ENCODE measurements around the gene DACH1.
A peak's percentile ranks its signal among the peaks of the same experiment; 100 is the strongest.

DACH1 gene

DNA sequence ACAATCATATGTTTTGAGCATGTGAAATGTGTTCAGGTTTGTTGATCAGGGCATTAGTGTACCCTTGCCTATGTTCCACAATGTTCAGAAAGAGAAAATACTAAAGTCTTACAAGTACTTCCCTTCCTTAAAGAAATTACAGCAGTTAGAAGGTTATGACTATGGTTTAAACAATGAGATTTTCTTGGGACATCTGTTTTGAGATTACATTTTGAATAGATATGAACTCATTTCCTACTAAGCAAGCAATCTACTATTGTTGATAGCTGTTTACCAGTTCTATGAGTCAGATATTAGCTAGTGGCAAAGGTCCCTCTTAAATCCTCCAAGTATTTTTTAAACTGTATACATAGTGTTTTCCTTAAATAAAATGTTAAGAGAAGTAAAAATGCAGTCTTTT is 241.3 kb downstream of the DACH1 start:
- peak; percentile 9 to 16 for DNase-seq (ENCODE audit: low read depth in 2 of 2)

- no peak for DNase-seq (ENCODE audit: low read depth in 2 of 2)
Measured at GRCh38 chr13:71624653-71625600, 242.1 kb downstream of the DACH1 start.

- DNase-seq (ENCODE audit: low read depth in 2 of 2), result no peak
Measured at GRCh38 chr13:71621174-71622124, 245.6 kb downstream of the DACH1 start.

GRCh38 chr13:71619096-71619495 is 247.9 kb downstream of the DACH1 start:
- DNase-seq (ENCODE audit: low read depth in 2 of 2), result no peak

- peak; percentile 15 to 32 for DNase-seq (ENCODE audit: low read depth in 2 of 2)
Measured at GRCh38 chr13:71618159-71618558, 248.8 kb downstream of the DACH1 start.

DNA sequence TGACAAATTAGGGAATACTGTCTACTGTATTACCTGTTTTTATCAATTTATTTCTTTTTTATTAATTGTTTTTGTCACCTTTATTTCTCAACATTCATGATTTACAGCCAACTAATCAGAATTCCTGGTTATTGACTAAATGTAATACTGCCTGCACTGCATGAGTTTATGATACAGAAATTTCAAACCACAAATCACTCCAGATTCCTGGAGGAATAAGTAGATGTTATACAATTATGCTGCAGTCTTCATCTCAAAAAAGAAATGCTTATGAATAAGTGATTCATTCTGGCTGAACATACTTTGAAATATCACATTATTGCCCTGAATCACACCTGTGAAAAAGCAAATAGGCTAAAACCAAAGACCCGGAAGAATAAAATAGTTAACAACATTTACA is 249.7 kb downstream of the DACH1 start:
- no peak for DNase-seq (ENCODE audit: low read depth in 2 of 2)

DNA sequence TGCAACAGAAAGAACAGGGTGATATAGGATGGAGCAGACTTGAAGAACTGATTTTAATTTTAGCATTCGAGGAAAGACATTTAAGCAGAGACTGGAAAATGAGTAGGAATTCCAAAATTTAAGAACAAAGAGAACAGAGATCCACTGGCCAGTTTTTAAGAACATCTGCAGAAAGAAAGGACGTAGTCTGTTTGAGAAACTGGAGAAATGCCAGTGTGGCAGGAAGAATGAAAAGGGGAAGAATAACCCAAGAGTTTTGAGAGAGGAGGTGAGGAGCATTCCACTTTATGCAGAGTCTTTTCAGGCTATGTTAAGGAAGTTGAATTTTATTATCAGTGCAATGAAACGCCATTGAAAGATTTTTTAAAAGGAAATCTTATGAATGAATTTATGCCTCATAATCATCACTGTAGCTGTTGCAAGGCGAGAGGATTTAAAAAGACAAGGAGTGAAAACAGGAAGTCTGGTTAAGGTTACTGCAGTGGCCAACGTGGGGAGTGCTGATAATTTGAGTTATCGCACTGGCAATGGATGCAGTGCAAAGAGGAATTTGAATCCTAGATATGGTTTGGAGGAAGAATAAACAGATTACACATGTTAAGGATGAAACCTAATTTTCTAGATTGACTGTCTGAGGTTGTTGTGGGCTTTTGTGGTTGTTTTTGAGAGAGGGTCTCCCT is 253.8 kb downstream of the DACH1 start:
- no peak for DNase-seq (ENCODE audit: low read depth in 2 of 2)

DNA sequence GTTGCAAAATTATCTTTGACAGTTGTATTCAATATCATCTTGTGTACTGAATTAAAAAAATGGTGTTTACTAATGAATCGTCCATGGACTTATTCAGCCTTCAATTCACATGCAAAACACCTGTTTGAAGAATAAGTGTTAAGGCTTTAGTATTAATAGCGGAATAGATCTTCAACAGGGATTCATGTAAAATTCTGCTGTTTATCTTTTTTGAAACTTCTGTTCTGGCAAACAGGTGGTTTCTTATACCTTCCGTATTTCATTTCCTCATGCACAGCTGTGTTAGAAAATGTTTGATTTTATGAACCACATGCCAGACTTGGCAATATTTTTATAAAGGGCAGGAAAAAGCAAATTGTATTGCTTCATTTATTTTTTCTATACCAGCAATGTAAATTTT is 255.7 kb downstream of the DACH1 start:
- DNase-seq (ENCODE audit: low read depth in 2 of 2), result no peak

DNA sequence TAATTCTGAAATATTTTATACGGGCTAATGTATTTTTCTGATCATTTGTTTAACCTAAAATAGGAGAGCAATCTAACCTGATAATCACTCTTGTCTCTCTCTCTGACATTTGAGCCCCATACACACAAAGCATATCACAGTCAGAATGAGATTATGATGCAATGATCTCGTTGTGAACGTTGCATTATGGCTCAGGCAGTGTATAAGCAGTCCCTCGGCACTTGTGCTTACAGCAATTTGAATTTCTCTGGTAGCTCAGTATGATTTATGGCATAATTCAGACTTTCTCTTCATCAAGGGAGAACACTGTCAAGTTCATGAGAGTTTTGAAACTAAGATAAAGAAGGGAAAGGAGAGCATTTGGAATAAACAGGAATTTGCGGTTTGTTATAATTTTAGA is 256.1 kb downstream of the DACH1 start:
- no peak for DNase-seq (ENCODE audit: low read depth in 2 of 2)

GRCh38 chr13:71609271-71609670 is 257.7 kb downstream of the DACH1 start:
- no peak for DNase-seq (ENCODE audit: low read depth in 2 of 2)

DNA sequence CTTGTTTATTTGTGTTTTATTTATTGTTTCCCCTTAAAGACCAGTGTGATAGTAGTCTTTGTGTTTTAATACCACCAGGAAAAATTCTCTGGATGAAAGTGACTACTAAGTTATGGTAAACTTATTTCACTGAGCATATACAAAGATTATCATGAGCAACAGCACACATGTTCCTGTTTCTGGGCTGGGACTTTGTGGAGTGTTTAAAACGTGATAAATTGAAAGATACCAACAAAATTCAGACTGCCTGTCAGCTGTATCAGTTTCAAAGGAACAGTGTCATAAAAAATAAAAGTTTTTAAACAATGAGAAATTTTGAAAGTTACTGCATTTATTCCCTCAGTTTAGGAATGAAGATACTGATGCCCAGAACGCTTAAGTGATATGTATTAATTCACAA is 259.4 kb downstream of the DACH1 start:
- no peak for DNase-seq (ENCODE audit: low read depth in 2 of 2)

DNA sequence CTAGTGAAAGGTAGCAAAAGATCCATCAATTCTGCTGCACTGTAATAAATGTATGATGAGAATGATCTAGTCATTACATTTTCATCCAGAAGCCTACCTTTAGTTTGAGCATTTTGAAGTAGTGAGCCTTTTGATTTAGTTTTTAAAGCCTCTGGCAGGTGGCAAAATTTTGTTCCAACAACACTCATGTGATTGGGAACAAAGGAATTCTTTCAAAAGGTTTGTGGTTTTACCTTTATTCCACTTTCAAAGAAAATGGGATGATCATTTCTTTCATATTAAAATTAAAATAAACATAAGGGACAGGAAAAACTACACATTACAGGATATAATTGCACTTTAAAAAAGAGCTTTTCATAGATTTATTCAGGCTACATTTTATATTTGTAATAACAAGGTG is 260.2 kb downstream of the DACH1 start:
- DNase-seq (ENCODE audit: low read depth in 2 of 2), result no peak

DNA sequence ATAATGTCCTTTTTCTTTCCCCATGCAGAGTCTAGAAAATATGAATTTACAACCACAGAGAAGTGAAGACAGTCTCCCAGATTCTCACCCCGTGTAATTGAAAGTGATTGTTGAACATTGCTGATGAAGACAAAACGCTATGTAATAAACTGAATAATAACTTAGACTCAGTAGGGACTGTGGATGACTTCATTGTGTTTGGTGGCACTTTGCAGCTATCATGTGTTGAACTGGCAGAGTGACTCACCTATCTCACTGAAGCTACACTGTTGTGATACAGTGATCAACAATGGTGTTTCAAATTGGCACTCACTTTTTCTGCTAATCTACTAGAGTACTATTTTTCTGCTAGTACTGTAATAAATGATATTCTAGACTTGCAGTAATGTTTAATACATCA is 261.3 kb downstream of the DACH1 start:
- no peak for DNase-seq (ENCODE audit: low read depth in 2 of 2)

DNA sequence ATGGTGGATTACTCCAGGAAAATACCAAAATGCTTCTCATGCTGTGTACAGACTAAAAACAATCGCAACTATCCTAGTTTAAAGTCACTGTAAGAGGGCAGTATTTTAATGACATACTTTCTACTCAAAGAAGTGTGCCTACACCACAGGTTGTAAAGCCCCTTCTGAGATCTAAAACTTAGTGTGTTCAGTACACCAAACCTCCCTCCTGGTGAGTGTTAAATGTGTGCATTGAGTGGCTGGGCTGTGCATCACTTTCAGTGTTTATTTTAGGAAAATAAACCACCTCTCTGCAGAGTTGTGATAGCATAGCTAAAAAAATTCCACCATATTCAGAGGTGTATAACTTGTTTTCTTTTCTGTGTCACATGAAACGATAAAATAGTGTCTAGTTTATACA is 263.7 kb downstream of the DACH1 start:
- no peak for DNase-seq (ENCODE audit: low read depth in 2 of 2)

- no peak for DNase-seq (ENCODE audit: low read depth in 2 of 2)
Measured at GRCh38 chr13:71602344-71602743, 264.7 kb downstream of the DACH1 start.

DNA sequence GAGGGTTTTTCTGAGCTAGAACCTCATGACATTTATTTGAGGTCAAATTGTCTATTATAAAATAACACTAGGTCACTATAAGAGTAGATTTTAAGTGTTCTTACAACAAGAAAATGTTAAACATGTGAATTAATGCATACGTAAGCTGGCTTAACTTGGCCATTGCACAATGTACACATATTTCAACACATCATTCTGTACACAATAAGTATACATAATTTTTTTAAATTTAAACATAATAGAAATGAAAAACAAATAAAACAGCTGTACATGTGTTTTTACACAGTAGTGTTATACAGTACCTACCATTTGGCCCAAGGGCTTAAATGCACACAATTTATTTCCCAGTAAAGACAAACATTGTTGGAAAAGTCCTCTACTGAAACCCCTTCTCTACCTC is 269.9 kb downstream of the DACH1 start:
- no peak for DNase-seq (ENCODE audit: low read depth in 2 of 2)

GRCh38 chr13:71596116-71596515 is 270.9 kb downstream of the DACH1 start:
- no peak for DNase-seq (ENCODE audit: low read depth in 2 of 2)

DNA sequence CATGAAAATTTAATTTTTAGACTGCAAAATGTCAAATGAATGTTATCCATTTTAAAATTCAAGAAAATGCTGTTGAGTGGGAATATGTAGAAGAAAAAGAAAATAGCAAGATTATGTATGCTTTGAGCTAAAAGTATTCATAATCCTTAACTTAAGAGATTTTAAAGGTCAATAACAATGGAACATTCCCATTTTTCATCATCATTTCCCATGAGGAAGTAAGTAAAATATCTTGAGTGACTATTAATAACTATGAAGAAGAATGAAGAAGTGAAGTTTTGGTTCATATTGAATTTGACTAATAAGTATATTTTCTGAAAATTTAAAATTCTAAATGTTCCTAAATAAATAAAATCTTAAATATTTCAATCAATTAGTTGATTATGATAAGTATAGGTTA is 273.4 kb downstream of the DACH1 start:
- DNase-seq (ENCODE audit: low read depth in 2 of 2), result no peak

GRCh38 chr13:71591374-71591773 is 275.6 kb downstream of the DACH1 start:
- DNase-seq (ENCODE audit: low read depth in 2 of 2), result no peak

DNA sequence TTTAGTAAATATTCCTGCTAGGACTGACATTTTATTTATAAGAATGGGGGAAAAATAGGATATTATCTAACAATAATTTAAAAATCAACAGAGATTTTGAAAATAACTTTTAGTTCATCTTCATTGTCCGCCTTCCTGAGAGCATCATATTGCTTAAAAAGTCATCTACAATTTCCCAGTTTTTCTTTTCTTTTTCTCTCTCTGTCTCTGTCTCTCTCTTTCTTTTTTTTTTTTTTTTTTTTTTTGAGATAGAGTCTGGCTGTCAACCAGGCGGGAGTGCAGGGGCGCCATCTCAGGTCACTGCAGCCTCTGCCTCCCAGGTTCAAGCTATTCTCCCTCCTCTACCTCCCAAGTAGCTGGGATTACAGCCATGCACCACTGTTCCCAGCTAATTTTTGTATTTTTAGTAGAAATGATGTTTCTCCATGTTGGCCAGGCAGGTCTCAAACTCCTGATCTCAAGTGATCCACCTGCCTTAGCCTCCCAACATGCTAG is 276.3 kb downstream of the DACH1 start:
- DNase-seq (ENCODE audit: low read depth in 2 of 2), result no peak

DNA sequence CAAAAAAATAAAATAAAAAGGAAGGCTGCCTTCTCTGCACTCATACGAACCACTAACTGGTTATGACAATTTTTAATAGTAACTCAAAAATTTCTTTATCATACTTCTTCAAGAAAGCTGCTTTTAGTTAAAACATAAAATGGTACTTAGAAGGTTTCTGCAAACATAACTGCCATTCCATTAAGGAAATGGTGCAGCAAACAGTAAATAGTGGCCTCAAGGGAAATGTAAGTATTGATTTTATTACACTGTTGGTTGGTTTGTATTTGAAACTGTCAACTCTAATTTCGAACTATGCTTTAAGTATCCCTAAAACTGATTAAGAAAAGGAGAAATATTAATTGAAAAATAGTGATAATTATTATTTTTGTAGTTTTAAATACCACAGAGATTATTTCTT is 278.0 kb downstream of the DACH1 start:
- DNase-seq (ENCODE audit: low read depth in 2 of 2), result no peak

- no peak for DNase-seq (ENCODE audit: low read depth in 2 of 2)
Measured at GRCh38 chr13:71587817-71588216, 279.2 kb downstream of the DACH1 start.

All from fibroblast of skin of left quadriceps (primary cell).